HCT116 (cell line): ENCODE data around the gene LRBA.

Source experiments
- ATF3 ChIP-seq: IDR thresholded peaks from 2 replicates; pipeline ENCODE4 v1.6.1; 2012
- CTCF ChIP-seq, 3 experiments: fragments of 200-600 bp in 1 of 3; sonication (generic) in 1 of 3; IDR thresholded peaks in 2 of 3; conservative IDR thresholded peaks in 1 of 3; 2 replicates each; pipeline ENCODE4 v1.5.1; 2012 to 2017; ENCODE audit warnings: low read depth in 2 of 3, low read length in 2 of 3, antibody characterized with exemption in 1 of 3, borderline replicate concordance in 1 of 3, control low read depth in 1 of 3, mild to moderate bottlenecking in 1 of 3, mixed read lengths in 1 of 3, mixed run types in 1 of 3, moderate library complexity in 1 of 3; ENCODE audit not compliant: insufficient read depth in 1 of 3
- EZH2 ChIP-seq: fragments of 200-600 bp; sonication (generic); IDR thresholded peaks from 2 replicates; pipeline ENCODE4 v1.6.1; 2017; ENCODE audit warnings: antibody characterized with exemption, mixed run types
- EZH2phosphoT487 ChIP-seq: fragments of 200-600 bp; IDR thresholded peaks from 2 replicates; pipeline ENCODE4 v1.6.1; 2018; ENCODE audit warnings: antibody characterized with exemption, borderline replicate concordance
- MAX ChIP-seq: IDR thresholded peaks from 2 replicates; pipeline ENCODE4 v1.6.1; 2012
- POLR2A ChIP-seq: IDR thresholded peaks from 2 replicates; pipeline ENCODE4 v1.7.0; 2011; ENCODE audit warnings: borderline replicate concordance; ENCODE audit not compliant: insufficient read depth, insufficient read length; ENCODE audit errors: extremely low read depth
- POLR2AphosphoS5 ChIP-seq: IDR thresholded peaks from 2 replicates; pipeline ENCODE4 v1.6.1; 2011; ENCODE audit warnings: mild to moderate bottlenecking, low read depth, low read length, moderate library complexity
- TCF7L2 ChIP-seq: IDR thresholded peaks from 2 replicates; pipeline ENCODE4 v1.7.0; 2011; ENCODE audit warnings: borderline replicate concordance, inconsistent platforms; ENCODE audit not compliant: insufficient read depth, insufficient read length; ENCODE audit errors: extremely low read depth
- ZBTB33 ChIP-seq: IDR thresholded peaks from 2 replicates; pipeline ENCODE4 v1.6.1; 2011; ENCODE audit warnings: mild to moderate bottlenecking, low read length, moderate library complexity; ENCODE audit not compliant: insufficient replicate concordance; ENCODE audit errors: extremely low read depth
- TF ChIP-seq, protein P1 (sequence below): IDR thresholded peaks from 2 replicates; pipeline ENCODE4 v1.6.1; 2012; ENCODE audit warnings: low read depth

DNA sequence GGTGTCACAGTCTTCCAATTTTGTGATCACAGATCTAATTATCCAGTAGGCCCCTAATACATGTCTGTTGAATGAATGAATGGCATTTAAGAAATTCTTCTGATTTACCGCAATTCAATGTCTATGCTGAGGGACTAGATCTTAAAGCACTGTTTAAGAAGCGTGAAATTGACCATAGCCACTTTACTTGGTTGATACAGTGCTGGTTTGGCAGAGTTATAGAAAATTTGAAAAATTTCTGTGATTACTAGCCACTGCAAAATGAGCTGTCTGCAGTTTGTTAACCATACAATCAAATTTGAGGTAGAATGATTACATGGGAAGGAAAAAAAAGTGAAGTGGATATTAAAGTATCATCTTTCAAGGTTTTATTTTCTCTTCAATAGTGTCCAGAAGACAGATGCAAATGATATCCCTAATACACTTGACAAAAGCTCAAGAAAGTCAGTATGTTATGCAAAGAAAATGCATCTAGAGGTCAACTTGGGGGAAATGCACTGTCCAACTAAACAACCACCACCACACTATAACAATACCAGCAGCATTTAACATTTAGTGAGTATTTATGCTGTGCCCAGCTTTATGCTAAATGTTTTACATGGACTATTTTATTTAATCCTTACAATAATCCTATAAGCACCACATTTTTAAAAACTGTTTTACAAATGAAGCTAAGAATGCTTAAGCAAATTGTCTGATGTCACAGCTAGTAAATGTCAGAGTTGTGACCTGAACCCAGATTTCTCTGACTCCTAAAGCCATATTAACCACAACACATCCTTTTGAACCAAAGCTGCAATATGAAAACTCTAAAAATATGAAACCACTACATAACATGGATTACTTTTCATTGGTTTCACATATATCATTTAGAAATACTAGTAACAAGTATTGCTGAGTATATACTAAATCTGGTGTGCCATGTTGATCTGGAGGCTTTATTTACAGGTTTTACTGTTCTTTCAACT is 651.1 kb downstream of the LRBA start:
- TF ChIP-seq, protein P1, sequence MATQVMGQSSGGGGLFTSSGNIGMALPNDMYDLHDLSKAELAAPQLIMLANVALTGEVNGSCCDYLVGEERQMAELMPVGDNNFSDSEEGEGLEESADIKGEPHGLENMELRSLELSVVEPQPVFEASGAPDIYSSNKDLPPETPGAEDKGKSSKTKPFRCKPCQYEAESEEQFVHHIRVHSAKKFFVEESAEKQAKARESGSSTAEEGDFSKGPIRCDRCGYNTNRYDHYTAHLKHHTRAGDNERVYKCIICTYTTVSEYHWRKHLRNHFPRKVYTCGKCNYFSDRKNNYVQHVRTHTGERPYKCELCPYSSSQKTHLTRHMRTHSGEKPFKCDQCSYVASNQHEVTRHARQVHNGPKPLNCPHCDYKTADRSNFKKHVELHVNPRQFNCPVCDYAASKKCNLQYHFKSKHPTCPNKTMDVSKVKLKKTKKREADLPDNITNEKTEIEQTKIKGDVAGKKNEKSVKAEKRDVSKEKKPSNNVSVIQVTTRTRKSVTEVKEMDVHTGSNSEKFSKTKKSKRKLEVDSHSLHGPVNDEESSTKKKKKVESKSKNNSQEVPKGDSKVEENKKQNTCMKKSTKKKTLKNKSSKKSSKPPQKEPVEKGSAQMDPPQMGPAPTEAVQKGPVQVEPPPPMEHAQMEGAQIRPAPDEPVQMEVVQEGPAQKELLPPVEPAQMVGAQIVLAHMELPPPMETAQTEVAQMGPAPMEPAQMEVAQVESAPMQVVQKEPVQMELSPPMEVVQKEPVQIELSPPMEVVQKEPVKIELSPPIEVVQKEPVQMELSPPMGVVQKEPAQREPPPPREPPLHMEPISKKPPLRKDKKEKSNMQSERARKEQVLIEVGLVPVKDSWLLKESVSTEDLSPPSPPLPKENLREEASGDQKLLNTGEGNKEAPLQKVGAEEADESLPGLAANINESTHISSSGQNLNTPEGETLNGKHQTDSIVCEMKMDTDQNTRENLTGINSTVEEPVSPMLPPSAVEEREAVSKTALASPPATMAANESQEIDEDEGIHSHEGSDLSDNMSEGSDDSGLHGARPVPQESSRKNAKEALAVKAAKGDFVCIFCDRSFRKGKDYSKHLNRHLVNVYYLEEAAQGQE, result no peak
- TF ChIP-seq EZH2 (no peak), POLR2AphosphoS5 (no peak), CTCF (IDR thresholded peaks at IDR 0.05 in 2 of 3, conservative IDR thresholded peaks at IDR 0.05 in 1 of 3; ENCODE audit: borderline replicate concordance in 1 of 3, insufficient read depth in 1 of 3, low read depth in 2 of 3, low read length in 2 of 3) (no peak), EZH2phosphoT487 (no peak), POLR2A (no peak), TCF7L2 (no peak), ZBTB33 (no peak), ATF3 (no peak), MAX (no peak)
